HL-60 (cell line): ENCODE data around the gene RTF2.
"Not testable (repeated sequence)": the region's sequence is repeated elsewhere in the genome, so short reads cannot be mapped to it uniquely, and the experiment has no call there.

Source experiments
- DNase-seq, 2 experiments: peaks; one replicate each; pipeline ENCODE4 v3.0.0-alpha.2; 2010 to 2020; ENCODE audit warnings: low read depth in 1 of 2, low spot score in 1 of 2
- H3K27ac ChIP-seq: fragments of 250-450 bp; sonication (Bioruptor Pico); replicated peaks from 2 replicates; pipeline ENCODE4 v1.5.1; 2020; ENCODE audit warnings: mild to moderate bottlenecking, moderate library complexity
- H3K27me3 ChIP-seq: fragments of 250-450 bp; sonication (Bioruptor Pico); 2 replicates; pipeline ENCODE4 v1.5.1; 2021; ENCODE audit warnings: mild to moderate bottlenecking, moderate library complexity; ENCODE audit not compliant: insufficient read depth, poor library complexity, severe bottlenecking
- H3K4me3 ChIP-seq: replicated peaks from 2 replicates; pipeline ENCODE4 v1.5.1; 2011; ENCODE audit warnings: mild to moderate bottlenecking, control low read depth, low read length; ENCODE audit not compliant: insufficient read depth
- GABPA ChIP-seq: IDR thresholded peaks from 2 replicates; pipeline ENCODE4 v1.6.1; 2012; ENCODE audit warnings: low read depth
- POLR2AphosphoS5 ChIP-seq: IDR thresholded peaks from 2 replicates; pipeline ENCODE4 v1.6.1; 2012; ENCODE audit warnings: low read depth
- REST ChIP-seq: IDR thresholded peaks from 2 replicates; pipeline ENCODE4 v1.6.1; 2012; ENCODE audit warnings: low read depth; ENCODE audit not compliant: insufficient replicate concordance
- SPI1 ChIP-seq: IDR thresholded peaks from 2 replicates; pipeline ENCODE4 v1.6.1; 2012; ENCODE audit warnings: low read depth, mild to moderate bottlenecking, borderline replicate concordance
- TF ChIP-seq, protein P1 (sequence below): IDR thresholded peaks from one replicate; pipeline ENCODE4 v1.5.1; 2011; ENCODE audit warnings: low read length, control low read depth, inconsistent platforms; ENCODE audit not compliant: insufficient read depth

RTF2 gene

GRCh38 chr20:56519551-56519950, 51.1 kb downstream of the RTF2 start:
- Histone ChIP-seq H3K27ac (no peak overlapping the region), H3K27me3 (no peaks in the 10 kb centered on the region), H3K4me3 (no peak overlapping the region)
- TF ChIP-seq SPI1: no peak
- TF ChIP-seq, protein P1, sequence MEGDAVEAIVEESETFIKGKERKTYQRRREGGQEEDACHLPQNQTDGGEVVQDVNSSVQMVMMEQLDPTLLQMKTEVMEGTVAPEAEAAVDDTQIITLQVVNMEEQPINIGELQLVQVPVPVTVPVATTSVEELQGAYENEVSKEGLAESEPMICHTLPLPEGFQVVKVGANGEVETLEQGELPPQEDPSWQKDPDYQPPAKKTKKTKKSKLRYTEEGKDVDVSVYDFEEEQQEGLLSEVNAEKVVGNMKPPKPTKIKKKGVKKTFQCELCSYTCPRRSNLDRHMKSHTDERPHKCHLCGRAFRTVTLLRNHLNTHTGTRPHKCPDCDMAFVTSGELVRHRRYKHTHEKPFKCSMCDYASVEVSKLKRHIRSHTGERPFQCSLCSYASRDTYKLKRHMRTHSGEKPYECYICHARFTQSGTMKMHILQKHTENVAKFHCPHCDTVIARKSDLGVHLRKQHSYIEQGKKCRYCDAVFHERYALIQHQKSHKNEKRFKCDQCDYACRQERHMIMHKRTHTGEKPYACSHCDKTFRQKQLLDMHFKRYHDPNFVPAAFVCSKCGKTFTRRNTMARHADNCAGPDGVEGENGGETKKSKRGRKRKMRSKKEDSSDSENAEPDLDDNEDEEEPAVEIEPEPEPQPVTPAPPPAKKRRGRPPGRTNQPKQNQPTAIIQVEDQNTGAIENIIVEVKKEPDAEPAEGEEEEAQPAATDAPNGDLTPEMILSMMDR: no peak
- TF ChIP-seq GABPA: no peak
- no peak for TF ChIP-seq POLR2AphosphoS5
- TF ChIP-seq REST: no peak
- no peak for DNase-seq

GRCh38 chr20:56520180-56520579, 51.8 kb downstream of the RTF2 start:
- DNase-seq: no peak
- Histone ChIP-seq H3K4me3 (no peak overlapping the region), H3K27ac (no peak overlapping the region), H3K27me3 (no peaks in the 10 kb centered on the region)
- no peak for TF ChIP-seq POLR2AphosphoS5
- TF ChIP-seq GABPA: no peak
- TF ChIP-seq REST: no peak
- no peak for TF ChIP-seq SPI1
- TF ChIP-seq, protein P1: no peak

GRCh38 chr20:56520746-56521354, 52.4 kb downstream of the RTF2 start:
- not testable (repeated sequence) for H3K4me3 ChIP-seq, DNase-seq, H3K27me3 ChIP-seq

GRCh38 chr20:56522311-56522710, 53.9 kb downstream of the RTF2 start:
- TF ChIP-seq, protein P1: no peak
- no peak for TF ChIP-seq GABPA
- TF ChIP-seq REST: no peak
- TF ChIP-seq POLR2AphosphoS5: no peak
- no peak for TF ChIP-seq SPI1
- DNase-seq: no peak
- Histone ChIP-seq H3K4me3 (no peak overlapping the region), H3K27ac (no peak overlapping the region), H3K27me3 (no peaks in the 10 kb centered on the region)

More at GRCh38 chr20:56520746-56521354, 52.4 kb downstream of the RTF2 start:
- H3K27ac ChIP-seq: not testable (repeated sequence)

DNA sequence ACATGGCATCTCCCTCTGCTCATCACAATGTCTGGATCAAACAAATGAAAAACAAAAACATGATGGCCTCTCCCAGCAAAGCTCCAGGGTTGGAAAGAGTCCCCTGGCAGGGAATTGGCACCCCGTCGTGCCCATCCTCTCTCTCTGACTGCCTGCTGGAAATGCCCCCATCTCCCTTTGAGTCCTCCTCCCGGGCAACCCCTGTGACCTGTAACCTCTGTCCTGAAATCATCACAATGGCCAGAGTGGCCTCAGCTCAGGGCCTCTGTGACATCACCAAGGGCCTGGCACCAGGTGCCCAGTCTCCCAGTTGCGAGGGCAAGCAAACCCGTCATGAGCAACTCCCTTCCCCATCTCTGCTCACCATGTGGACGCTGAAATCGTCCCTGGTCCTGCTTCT, 56.0 kb downstream of the RTF2 start, which contains the start of gene FAM209A:
TSS of gene FAM209A (plus strand) at position 301 of the 400 bp plus-strand sequence. CDS start at position 366, 65 bp downstream.
- H3K27ac ChIP-seq, H3K4me3 ChIP-seq, H3K27me3 ChIP-seq, DNase-seq: not testable (repeated sequence)
